Activated naive CD4-positive, alpha-beta T cell treated with anti-CD3 and anti-CD28 coated beads for 36 hours (primary cell): ENCODE results near the gene EGFL7. TPM values are rescaled to one million over a fixed set of nuclear protein-coding genes. Genes with fewer than 3 reads are reported as not detected.

ENCODE experiments used
- CTCF ChIA-PET: fragments of 350-600 bp; sonication (Branson Sonifier 250); formaldehyde crosslinking; loops from one replicate; lab custom pipeline; 2021; ENCODE audit warnings: antibody characterized with exemption; lab: Charles Lee
- DNase-seq: peaks from one replicate; pipeline ENCODE4 v3.0.0-alpha.2; 2020
- H3K27ac Mint-ChIP-seq: one replicate; pipeline ENCODE4 v1.8.0; 2021; ENCODE audit warnings: mild to moderate bottlenecking, mixed read lengths
- H3K27me3 Mint-ChIP-seq: one replicate; pipeline ENCODE4 v1.8.0; 2021; ENCODE audit warnings: low read depth, mixed read lengths
- H3K36me3 Mint-ChIP-seq: one replicate; pipeline ENCODE4 v1.8.0; 2021; ENCODE audit warnings: low read depth, mixed read lengths
- H3K4me1 Mint-ChIP-seq: one replicate; pipeline ENCODE4 v1.8.0; 2021; ENCODE audit warnings: low read depth, mixed read lengths
- H3K4me3 Mint-ChIP-seq: one replicate; pipeline ENCODE4 v1.8.0; 2021; ENCODE audit warnings: mild to moderate bottlenecking, moderate library complexity, mixed read lengths
- H3K9me3 Mint-ChIP-seq: one replicate; pipeline ENCODE4 v1.8.0; 2021; ENCODE audit warnings: mixed read lengths
- intact Hi-C: fragments of 100-400 bp; cut with micrococcal nuclease; formaldehyde crosslinking; loops from one replicate; pipeline ENCODE4 v1.15.1; 2023
- total RNA-seq, 2 experiments: library from RNA; stranded (reverse); gene quantifications; one replicate each; pipeline ENCODE4 v1.2.3, GENCODE V29; 2021

Gene EGFL7
- total RNA-seq, 2 experiments from 2014 or later: 0.25 to 0.52 TPM

DNA sequence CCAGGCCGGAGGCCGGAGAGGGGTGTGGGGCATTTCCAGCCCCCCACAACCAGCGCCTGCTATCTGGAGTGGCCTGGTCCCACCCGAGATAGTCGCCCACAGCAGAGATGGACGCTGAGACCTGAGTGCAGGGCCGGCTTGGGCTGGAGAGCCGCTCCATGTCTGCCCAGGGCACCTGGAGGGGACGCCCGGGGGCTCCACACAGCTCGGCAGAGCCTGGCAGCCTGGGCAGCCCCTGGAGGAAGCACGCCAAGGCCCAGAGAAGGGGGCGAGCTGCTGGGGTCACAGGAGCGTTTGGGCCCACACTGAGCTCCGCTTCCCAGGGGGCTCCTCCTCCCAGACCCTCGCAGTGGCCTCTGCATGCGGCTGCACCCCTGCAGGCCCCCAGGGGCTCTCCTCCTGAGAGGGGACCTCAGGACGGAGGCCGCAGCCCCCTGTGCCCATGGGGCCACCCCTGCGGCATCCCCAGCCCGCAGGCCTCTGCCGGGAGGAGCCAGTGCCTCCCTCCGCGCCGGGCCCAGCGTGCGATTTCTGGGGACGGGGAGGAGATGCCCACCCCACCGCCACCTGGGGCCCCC lies 42.2 kb upstream of the EGFL7 start:
- intact Hi-C loops: no loop called here
- CTCF ChIA-PET: no interaction called here
- Mint-ChIP-seq H3K36me3 (no peaks in the 10 kb centered on the region), H3K9me3 (no peaks in the 10 kb centered on the region), H3K4me3 (no peak overlapping the region), H3K27me3 (peaks cover 2% of the 10 kb centered on the region), H3K4me1 (no peaks in the 10 kb centered on the region), H3K27ac (no peak overlapping the region)
- DNase-seq: no peak

DNA sequence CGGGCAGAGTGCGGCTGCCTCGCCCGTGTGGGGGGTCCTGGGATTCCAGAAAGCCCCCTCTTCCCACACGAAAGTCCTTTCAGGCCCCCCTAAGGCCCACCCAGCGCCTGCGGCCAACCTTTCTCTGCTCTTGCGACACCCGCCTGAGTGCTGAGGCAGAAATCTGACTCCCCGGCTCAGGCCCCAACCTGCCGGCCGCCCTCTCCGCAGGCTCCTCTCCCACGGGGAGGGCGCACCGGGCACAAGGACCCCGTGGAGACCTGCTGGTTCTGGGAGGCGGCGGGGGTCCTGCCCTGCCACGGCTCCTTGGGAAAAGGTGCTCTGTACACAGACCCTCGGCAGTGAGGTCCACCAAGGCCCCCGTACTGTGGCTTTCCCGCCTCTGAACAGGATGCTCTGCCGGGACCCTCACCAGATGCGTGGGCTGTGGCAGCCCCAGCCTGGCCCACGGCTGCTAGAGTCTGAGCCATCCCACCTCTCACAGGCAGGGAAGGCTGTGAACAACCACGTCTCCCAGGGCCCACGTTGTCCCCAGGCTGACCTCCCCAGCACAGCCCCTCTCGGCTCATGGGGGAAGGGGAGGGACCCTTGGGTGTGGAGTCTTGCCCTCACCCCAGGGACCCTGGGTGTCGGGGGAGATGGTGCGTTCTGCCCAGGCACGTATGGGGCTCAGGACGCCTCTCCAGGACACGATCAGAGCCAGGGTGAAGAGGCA lies 41.5 kb upstream of the EGFL7 start:
- Mint-ChIP-seq H3K27ac (no peak overlapping the region), H3K4me1 (no peaks in the 10 kb centered on the region), H3K9me3 (no peaks in the 10 kb centered on the region), H3K4me3 (no peak overlapping the region), H3K36me3 (no peaks in the 10 kb centered on the region), H3K27me3 (peaks cover 4% of the 10 kb centered on the region)
- DNase-seq: no peak
- CTCF ChIA-PET: no interaction called here
- intact Hi-C loops: no loop called here

DNA sequence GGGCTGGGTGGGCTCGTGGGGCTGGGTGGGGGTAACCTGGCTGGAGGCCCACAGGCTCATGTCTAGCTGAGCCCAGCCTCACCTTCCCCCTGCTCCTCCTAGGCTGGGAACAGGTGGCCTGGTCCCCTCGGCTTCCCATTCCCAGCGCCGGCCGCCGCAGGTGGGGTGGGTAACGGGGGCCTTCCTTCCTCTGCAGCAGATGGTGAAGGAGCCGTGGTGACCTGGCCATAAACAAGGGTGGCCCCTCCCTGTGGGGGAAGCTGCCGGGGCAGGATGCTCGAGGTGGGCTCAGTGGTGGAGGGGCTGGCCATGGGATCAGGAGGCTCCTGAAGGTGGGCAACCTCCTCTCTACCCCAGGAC lies 41.0 kb upstream of the EGFL7 start:
- intact Hi-C loops: no loop called here
- CTCF ChIA-PET: no interaction called here
- Mint-ChIP-seq H3K9me3 (no peaks in the 10 kb centered on the region), H3K4me3 (no peak overlapping the region), H3K4me1 (no peaks in the 10 kb centered on the region), H3K27ac (no peak overlapping the region), H3K36me3 (no peaks in the 10 kb centered on the region), H3K27me3 (peaks cover 4% of the 10 kb centered on the region)
- DNase-seq: no peak

DNA sequence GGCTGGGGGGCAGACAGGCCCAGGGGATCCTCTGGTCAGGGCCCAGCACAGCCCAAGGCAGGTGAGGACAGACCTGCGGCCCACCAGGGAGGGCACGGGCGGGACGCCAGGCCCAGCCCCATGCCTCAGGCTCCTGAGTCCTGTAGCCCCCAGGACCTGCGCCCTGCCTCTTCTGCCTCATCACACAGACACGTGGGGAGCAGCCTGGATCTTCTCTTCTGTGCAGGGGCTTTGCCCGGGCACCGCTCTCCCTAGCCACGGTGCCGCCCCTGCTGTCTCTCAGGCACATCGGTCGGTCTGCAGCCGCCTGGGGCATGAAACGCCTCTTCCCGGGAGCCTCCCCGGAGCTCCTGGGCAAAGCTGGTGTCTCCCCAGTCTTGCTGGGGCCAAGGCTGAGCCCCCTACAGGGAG lies 40.2 kb upstream of the EGFL7 start:
- no peak overlapping the region for H3K27ac Mint-ChIP-seq
- no peak for DNase-seq
- CTCF ChIA-PET: interaction anchor here (8.2 kb wide), 1 partner anchor 135 kb away, joined by 88 read pairs; no protein-coding TSS in a partner anchor
- peaks cover 4% of the 10 kb centered on the region for H3K27me3 Mint-ChIP-seq
- no peak overlapping the region for H3K4me3 Mint-ChIP-seq
- no peaks in the 10 kb centered on the region for H3K4me1 Mint-ChIP-seq
- no peaks in the 10 kb centered on the region for H3K9me3 Mint-ChIP-seq
- no peaks in the 10 kb centered on the region for H3K36me3 Mint-ChIP-seq
- intact Hi-C loops: no loop called here

DNA sequence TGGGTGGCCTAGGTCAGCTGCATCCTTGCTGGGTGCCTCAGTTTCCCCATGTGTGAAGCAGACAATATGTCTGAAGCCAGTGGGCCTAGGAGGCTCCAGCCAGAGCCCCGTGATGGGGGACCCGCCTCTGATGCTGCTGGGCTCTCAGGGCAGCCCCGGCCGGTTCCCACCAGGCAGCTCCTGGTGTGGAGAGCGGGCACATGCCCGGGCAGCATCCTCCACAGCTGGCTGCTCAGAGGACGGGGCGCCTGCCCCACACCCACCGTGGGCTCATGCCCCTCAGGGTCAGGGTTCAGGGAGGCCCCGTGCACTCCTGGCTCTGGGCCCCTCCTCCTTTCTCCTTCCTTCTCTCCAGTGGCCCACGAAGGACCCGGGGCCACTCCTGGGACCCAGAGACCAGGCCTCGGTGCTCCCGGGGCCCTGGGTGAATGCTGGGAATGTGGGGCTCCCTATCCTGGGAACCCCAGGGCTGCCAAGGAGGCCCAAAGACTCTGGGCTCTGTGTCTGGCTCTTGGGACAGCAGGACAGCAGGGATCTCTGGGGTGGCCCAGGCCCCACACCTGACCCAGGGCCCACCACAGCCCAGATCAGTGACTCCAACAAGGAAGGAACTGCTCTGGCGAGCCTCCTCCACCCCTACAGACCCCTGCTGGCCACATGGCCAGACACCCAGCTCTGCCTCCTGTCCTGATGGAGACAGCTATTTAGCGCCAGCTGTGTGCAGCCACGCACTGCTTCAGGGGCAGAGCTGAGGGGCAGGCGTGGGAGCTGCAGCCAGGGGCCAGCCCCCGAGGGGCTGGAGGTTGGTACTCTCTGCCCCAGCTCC lies 39.5 kb upstream of the EGFL7 start:
- H3K4me3 Mint-ChIP-seq: no peak overlapping the region
- H3K27me3 Mint-ChIP-seq: peaks cover 4% of the 10 kb centered on the region
- intact Hi-C loops: no loop called here
- H3K4me1 Mint-ChIP-seq: no peaks in the 10 kb centered on the region
- no peaks in the 10 kb centered on the region for H3K36me3 Mint-ChIP-seq
- no peaks in the 10 kb centered on the region for H3K9me3 Mint-ChIP-seq
- H3K27ac Mint-ChIP-seq: peak overlapping the region; percentile 63
- CTCF ChIA-PET: interaction anchor here (8.2 kb wide), 1 partner anchor 136 kb away, joined by 88 read pairs; no protein-coding TSS in a partner anchor
- no peak for DNase-seq

DNA sequence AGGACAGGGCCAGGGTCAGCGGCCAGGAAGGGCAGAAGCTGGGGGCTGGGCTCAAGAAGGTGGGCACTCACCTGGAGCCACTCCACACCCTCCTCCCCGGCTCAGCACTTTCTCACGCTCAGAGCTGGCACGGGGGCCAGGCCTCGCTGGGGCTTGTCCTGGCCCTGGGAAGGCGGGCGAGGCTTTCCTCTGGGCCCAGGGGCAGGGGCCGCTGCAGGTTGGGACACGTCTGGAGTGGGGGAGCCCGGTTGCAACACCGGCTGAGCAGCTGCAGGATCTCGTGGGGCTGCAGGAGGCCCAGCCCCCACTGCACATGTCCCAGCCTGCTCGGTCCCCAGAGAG lies 38.9 kb upstream of the EGFL7 start:
- H3K27ac Mint-ChIP-seq: no peak overlapping the region
- H3K4me1 Mint-ChIP-seq: no peaks in the 10 kb centered on the region

DNA sequence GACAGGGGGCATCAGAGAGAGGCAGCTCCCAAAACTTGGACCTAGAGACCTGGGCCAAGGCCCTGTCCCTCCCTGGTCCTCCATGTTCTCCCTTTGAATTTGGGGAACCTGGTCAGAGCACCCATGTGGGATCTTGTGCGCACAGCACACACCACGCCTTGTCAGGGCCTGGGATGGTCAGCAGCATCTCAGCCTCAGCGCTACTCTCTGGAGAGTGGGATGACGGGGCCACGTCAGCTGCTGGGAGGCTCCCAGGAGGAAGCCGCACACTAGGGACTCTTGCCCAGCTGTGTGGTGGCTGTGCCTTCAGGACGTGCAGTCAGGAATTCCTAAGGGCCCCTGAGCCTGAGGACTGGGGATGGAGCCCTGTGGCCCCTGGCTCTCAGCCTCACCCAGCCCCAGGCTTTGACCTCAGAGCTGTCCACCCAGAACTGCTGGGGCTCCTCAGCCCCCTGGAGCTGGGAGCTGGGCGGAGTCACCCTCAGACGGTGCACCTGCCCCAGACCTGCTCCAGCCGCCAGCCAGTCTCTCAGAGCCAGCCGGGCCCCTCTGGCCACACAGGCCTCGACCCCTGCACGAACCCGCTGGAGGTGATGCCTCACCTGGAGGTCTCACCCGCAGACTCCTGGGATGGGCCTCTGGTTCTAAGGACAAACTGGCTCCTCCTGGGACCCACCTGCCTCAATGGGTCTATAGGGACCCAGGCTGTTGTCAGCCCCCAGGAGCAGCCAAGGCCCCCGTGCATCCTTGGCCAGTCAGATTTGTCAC lies 38.3 kb upstream of the EGFL7 start:
- H3K27ac Mint-ChIP-seq: no peak overlapping the region
- H3K4me3 Mint-ChIP-seq: no peak overlapping the region
- DNase-seq: no peak
- peaks cover 4% of the 10 kb centered on the region for H3K27me3 Mint-ChIP-seq
- H3K9me3 Mint-ChIP-seq: no peaks in the 10 kb centered on the region
- CTCF ChIA-PET: interaction anchor here (8.2 kb wide), 1 partner anchor 137 kb away, joined by 88 read pairs; no protein-coding TSS in a partner anchor
- no peaks in the 10 kb centered on the region for H3K36me3 Mint-ChIP-seq
- no peaks in the 10 kb centered on the region for H3K4me1 Mint-ChIP-seq
- intact Hi-C loops: no loop called here

More for the DNA sequence above, 38.9 kb upstream of the EGFL7 start:
- CTCF ChIA-PET: interaction anchor here (8.2 kb wide), 1 partner anchor 136 kb away, joined by 88 read pairs; no protein-coding TSS in a partner anchor
- H3K4me3 Mint-ChIP-seq: no peak overlapping the region
- H3K9me3 Mint-ChIP-seq: no peaks in the 10 kb centered on the region
- intact Hi-C loops: no loop called here
- peaks cover 4% of the 10 kb centered on the region for H3K27me3 Mint-ChIP-seq
- no peak for DNase-seq
- H3K36me3 Mint-ChIP-seq: no peaks in the 10 kb centered on the region

DNA sequence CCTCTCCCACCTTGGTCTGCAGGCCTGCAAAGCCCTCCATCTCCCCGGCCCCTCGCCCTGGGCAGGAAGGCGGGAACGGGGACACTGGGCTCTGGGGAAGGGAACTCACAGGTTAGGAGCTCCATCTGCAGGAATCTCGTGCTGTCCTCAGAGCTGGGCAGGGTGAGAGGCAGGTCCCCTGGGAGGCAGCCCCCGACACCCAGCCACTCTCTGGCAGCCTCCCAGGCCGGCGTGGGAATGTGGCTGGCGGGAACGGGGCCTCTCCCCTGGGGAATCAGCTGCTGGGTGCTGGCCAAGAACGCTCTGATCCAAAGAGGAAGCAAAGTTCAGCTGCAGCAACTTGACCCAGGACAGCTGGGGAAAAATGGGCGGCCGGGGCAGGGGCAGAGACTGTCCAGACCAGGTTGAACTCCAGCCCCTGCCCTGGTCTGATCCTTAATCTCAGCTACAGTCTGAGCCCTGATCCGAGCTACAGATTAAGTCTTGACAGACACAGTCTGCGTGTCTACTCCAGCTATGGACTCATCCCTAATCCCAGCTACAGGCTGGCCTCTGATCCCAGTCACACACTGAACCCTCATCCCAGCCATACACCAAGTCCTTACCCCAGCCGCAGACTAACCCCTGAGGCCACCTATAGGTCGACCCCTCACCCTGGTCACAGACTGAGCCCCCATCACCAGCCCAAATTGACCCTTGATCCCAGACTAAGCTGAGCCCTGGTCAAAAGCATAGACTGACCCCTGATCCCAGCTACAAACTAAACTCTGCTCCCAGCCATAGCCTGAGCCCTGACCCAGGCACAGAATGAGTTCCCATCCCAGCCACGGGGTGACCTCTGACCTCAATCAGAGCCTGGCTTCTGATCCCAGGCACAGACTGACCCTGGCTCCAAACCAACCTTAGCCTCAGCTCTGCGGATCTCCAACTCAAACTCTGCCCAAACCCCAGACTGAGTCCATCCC lies 37.3 kb upstream of the EGFL7 start:
- peak; percentile 24 for DNase-seq
- no peaks in the 10 kb centered on the region for H3K4me1 Mint-ChIP-seq
- intact Hi-C loops: no loop called here
- H3K27ac Mint-ChIP-seq: no peak overlapping the region
- no peak overlapping the region for H3K4me3 Mint-ChIP-seq
- H3K9me3 Mint-ChIP-seq: no peaks in the 10 kb centered on the region
- CTCF ChIA-PET: interaction anchor here (8.2 kb wide), 1 partner anchor 138 kb away, joined by 88 read pairs; no protein-coding TSS in a partner anchor
- peaks cover 7% of the 10 kb centered on the region for H3K27me3 Mint-ChIP-seq
- no peaks in the 10 kb centered on the region for H3K36me3 Mint-ChIP-seq

DNA sequence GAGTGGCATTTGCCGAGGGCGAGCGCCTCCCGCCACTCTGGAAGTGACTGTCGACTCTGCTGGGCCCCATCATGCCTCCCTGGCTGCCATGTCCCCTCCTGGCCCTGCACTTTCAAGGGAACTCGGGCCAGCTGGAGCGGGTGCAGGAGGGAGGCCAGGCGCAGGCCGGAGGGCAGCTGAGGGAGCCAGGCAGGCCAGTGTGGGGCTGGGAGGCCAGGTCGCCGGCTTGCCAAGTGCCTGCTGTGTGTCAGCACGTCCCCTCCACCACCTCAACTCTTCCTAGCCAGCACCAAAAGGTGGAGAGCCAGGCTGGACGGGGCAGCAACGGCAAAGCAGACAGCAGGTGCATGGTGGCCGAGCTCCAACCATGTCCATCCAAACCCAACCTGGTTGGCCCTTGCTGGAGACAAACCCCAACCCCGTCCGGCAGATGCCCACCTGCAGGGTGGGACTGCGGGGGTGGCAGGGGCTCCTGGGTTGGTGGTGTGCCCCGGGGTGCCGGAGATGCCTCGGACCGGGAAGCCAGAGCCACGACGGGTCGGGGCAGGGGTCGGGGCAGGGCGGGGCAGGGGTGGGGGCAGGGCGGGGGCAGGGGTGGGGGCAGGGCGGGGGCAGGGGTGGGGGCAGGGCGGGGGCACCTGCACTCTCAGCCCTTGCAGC lies 36.5 kb upstream of the EGFL7 start:
- H3K4me1 Mint-ChIP-seq: no peaks in the 10 kb centered on the region
- no peak for DNase-seq
- CTCF ChIA-PET: interaction anchor here (1.2 to 8.2 kb wide), 2 partner anchors 38 to 139 kb away, joined by 3 to 88 read pairs; no protein-coding TSS in a partner anchor

DNA sequence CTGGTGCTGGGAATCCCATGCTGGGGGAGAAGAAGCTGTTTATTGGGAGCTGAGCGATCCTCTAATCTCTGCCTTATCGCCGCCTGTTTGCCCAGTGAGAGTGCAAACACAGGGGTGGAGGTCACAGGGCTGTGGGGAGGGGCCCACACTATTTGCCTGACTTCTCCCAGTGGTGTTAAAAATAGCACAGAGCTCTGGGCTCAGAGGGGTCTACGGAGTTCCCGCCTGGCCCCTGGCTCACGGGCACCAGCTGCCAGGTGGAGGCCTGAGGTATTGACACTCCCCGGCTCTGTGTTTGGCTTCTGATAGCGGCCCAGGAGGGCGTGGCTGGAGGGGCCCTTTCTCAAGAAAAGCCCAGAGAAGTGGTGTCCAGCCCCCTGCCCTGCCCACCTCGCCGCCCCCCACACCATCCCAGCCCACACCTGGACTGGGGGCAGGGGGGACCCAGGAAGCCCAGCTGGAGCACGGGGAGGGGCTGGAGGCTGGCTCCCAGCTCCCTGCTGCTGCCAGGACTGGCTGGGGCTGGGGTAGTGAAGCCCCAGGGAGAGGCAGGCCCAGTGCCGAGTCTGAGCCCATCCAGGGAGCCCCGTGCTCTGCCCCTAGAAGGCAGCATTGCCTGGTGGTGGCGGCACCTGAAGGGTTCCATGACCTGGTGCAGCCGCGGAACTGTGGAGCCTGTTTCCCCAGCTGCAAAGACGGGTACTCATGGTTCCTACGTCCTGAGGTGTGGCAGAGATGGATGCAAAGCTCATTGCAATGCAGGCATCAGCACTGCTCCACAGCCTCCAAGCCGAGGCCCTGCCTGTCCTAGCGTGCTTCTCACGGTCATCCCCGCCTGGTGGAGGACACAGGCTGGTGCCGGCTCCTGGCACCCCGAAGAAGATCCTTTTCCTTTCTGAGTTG lies 35.7 kb upstream of the EGFL7 start:
- Mint-ChIP-seq H3K4me3 (no peak overlapping the region), H3K9me3 (no peaks in the 10 kb centered on the region), H3K36me3 (no peaks in the 10 kb centered on the region), H3K27me3 (peaks cover 7% of the 10 kb centered on the region), H3K27ac (no peak overlapping the region), H3K4me1 (no peaks in the 10 kb centered on the region)
- CTCF ChIA-PET: interaction anchor here (1.2 to 8.2 kb wide), 2 partner anchors 37 to 140 kb away, joined by 3 to 88 read pairs; no protein-coding TSS in a partner anchor
- no peak for DNase-seq
- intact Hi-C loops: no loop called here

More for the DNA sequence above, 36.5 kb upstream of the EGFL7 start:
- no peak overlapping the region for H3K4me3 Mint-ChIP-seq
- intact Hi-C loops: no loop called here
- peaks cover 7% of the 10 kb centered on the region for H3K27me3 Mint-ChIP-seq
- no peak overlapping the region for H3K27ac Mint-ChIP-seq
- no peaks in the 10 kb centered on the region for H3K36me3 Mint-ChIP-seq
- H3K9me3 Mint-ChIP-seq: no peaks in the 10 kb centered on the region
